ENCODE results near the gene NBEAL1.

- TF ChIP-seq CTCF (IDR thresholded peaks at IDR 0.05) (no peak), POLR2A (IDR thresholded peaks at IDR 0.05; ENCODE audit: low read depth) (no peak), POLR2AphosphoS5 (IDR thresholded peaks at IDR 0.05) (no peak), EP300 (IDR thresholded peaks at IDR 0.05) (no peak)
These were observed 18.7 kb downstream of the NBEAL1 start for GRCh38 chr2:203033395-203033794.
